Measurements from ENCODE around the gene FAR2.
"Not testable (repeated sequence)": the region's sequence is repeated elsewhere in the genome, so short reads cannot be mapped to it uniquely, and the experiment has no call there.

FAR2 gene

DNA sequence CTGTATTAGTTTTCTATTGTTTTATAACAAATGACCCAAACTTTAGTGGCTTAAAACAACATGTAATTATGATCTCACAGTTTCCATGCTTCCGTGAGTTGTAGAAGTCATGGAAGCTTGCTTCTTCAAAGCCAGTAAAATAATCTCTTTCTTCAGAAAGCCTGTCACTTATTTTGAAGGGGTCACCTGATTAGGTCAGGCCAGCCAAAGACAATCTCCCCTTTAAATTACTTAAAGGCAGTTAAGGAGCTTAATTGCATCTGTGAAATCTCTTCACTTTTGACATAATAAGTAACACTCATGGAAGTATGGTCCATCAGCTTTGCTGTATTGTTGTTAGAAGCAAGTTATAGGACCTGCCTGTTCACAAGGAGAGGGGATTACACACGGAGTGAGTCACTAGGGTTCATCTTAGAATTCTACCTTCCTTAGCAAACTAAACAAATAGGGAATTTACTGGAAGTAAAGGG lies 89.8 kb downstream of the FAR2 start:
- DNase-seq, result peak; percentile 14

DNA sequence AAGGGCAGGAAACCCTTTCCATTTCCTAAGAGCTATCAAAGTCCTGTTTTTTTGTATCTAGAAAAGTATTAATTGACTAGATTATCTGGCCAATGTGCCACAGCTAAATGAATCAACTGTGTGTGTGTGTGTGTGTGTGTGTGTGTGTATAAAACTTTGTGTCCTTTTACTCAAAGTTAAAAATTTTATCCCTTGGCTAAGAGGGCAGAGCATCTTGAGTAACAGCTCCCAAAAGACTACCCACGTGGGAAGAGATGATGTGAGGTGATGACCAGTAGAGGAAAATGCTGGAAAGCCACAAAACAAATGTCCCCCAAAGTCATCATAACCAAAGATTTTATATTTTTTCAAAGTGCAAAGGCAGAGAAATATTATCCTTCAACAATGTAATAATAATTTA lies 90.3 kb downstream of the FAR2 start:
- no peak for DNase-seq

DNA sequence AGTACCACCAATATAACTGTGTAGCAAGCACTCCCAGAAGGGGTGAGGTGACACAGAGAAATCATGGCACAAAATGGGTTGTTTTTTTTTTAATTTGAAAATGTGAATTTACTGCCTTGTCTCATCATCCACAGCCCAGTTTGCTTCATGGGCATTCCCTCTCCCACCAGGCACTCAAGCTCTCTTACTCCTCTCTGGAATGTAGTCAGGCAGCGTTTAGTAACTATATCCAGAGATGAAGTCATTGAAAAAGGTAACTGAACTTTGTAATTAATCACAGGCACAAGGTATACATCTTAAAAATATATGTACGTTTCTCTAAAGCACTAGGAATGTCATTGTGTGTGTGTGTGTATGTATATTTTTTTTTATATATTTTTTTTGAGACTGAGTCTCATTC lies 91.4 kb downstream of the FAR2 start:
- DNase-seq, result no peak

DNA sequence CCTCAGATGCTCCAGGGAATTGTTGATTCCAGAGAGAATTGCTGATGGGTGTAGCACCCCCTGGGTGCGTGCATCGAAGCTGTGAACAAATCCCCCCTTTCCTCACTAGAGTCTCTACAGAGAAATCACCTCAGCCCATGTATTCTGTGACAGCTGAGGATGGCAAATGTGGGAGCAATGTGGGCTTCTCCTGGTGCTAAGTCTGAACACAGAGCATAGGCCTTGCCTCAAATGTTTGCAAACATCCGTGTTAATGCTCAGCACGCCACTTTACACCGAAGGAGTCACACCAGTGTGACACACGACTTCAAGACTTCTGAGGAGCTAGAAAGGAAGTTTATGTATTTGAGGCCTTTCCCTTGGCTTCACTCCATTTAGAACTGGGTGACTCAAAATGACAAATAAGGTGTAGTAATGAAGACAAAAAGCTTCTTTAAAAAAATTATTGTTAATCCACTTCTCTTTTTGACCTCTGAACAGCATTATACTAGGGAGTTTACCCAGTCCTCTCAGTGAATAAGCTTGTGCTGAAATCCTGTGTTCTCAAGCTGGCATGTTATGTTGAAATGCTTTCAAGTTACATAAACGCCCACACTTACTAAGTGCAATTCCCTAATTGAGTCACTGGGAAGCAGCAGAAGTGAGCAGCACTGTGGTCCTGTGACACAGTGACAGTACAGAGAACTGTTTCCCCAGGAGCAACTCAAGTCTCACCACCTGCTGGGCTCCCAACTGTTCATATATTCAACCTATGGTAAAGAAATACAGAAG lies 92.9 kb downstream of the FAR2 start:
- DNase-seq, result peak; percentile 53

DNA sequence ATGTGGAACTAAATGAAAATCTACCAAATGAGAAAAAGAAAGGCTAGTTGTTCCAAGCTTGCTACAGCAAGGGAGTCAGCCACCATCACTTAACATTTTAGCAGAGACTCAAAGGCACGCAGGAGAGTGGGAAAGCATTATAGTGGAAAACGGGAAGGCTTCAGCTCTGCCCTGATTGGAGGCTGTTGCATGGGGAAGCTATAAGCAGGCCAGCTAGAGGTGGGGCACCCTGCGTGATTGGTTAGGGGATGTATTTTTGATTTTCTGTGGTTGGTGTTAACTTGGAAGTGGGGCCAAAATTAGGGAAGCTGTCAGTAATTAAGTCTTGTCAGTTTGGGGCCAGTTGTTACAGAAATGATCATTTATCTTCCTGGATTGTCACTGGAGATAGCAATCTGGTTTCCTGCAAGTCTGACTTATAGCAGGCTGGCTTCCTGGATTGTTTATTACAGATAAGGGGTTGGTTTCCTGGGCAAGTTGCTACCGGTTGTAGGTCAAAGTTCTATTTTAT lies 93.9 kb downstream of the FAR2 start:
- DNase-seq, result no peak

DNA sequence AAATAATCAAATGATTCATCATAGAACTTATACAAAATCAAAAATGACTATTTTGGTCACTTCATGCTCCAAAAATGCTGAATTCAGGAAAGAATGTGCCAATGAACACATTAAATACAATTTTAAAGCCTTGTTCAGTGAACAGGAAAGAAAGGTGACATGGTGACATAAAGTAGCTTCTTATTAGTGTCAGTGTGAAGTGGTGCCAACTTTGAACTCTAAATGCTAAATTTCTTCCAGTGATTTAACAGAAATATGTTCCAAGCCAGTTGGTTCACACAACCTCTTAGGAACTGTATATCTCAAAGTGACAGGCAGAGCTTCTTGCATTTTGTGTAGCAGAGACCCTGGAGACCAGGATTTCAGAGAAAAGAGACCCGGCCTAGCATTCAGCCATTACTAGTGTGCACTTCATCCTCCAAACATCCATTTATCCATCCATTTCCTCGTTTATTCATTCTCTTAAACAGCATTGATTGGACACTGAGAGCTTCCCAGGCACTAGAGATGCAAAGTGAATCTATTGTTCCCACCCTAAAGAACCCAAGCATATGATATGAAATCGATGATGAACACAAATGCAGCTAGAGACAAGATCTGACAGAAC lies 95.2 kb downstream of the FAR2 start:
- no peak for DNase-seq

DNA sequence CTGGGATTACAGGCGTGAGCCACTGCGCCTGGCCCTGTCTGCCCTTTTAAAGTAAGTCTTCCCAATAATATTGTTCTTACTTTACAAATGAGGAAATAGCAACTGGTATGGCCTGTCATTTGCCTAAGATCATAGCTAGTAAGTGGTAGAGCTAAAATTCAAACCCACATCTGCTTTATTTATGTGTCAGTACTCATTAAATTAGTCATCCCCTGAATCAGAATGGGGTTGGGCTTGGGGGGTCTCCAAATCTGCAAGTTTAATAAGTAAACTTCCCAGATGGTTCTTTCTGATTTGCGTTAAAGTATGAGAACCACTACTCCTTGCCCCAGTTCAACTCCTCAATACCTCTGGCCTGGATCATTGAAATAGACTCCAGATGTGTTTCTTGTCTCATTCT lies 96.2 kb downstream of the FAR2 start:
- DNase-seq, result peak; percentile 62

DNA sequence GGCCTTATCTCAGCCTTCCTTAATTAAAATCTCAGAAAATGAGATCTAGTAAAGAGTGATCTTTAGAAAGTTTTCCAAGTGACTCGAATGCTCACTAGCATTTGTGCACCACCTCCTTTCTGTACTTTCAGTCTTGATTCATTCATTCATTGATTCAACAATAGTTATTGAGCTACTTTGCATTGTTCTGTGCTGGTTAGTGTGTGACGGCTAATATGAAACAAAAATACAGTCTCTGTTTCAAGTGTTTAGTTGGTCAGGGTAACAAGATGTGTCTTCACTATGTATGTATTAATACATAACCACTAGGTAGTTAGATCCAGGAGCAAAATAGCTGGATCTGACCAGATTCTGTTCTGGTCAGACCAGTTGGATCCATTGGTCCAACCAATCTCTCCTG lies 100.9 kb downstream of the FAR2 start:
- no peak for DNase-seq

DNA sequence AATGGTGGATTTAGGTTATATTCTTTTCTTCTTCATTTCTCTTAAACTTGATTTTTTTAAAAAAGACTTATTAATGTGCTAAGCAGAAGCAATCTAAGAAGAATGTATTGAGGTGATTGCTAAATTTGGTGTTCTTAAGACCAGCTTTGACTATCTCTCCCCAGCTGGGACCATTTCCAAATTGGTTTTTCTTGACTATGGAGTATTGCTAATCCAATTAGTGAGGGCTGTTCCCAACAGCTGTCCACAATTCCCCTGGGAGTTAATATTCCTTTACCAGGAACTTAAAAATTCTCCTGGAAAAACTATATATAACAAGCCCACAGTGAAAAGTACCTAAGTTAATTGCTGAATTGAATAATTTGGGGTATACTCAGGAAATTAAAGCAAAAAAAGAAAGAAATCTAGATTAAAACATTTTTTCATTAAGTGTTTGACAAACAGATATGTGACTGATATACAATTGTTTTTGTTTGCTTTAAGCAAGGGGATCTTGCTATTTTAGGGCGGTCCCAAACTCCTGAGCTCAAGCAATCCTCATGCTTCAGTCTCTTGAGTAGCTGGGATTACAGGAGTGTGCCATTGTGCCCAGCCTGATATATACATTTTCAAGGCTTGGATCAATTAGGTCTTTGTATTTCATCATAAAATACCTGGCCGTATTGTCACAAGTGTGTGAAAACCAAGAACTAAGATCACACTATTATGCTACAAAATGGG lies 105.0 kb downstream of the FAR2 start:
- DNase-seq, result peak; percentile 15

DNA sequence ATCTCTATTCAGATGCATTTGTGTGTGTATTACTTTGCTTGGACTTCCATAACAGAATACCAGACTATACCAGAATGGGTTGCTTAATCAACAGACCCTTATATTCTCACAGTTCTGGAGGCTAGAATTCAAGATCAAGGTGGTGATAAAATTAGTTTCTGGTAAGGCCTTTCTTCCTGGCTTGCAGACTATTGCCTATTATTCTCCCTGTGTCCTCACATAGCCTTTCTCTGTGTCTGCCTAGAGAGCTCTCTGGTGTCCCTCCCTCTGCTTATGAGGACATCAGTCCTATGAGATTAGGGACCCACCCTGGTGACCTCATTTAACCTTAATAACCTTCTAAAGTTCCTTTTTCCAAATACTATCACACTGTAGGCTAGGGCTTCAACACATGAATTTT lies 106.0 kb downstream of the FAR2 start:
- DNase-seq, result no peak

DNA sequence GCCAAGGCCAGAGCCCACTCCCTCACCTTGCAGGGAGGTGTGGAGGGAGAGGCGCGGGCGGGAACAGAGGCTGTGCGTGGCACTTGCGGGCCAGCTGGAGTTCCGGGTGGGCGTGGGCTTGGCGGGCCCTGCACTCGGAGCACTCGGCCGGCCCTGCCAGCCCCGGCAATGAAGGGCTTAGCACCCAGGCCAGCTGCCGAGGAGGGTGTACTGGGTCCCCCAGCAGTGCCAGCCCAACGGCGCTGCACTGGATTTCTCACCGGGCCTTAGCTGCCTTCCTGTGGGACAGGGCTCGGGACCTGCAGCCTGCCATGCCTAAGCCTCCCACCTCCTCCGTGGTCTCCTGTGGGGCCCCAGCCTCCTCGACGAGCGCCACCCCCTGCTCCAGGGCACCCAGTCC lies 107.5 kb downstream of the FAR2 start:
- DNase-seq, result no peak

DNA sequence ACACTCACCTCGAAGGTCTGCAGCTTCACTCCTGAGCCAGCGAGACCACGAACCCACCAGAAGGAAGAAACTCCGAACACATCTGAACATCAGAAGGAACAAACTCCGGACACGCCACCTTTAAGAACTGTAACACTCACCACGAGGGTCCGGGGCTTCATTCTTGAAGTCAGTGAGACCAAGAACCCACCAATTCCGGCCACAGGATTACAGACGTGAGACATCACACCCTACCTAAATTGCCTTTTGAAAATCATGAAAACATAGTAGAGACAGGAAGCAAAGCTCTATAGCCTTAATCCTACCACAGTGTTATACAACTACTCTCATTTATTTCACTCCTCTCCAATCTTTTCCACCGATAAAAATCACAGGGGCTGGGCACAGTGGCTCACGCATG lies 108.6 kb downstream of the FAR2 start:
- not testable (repeated sequence) for DNase-seq

DNA sequence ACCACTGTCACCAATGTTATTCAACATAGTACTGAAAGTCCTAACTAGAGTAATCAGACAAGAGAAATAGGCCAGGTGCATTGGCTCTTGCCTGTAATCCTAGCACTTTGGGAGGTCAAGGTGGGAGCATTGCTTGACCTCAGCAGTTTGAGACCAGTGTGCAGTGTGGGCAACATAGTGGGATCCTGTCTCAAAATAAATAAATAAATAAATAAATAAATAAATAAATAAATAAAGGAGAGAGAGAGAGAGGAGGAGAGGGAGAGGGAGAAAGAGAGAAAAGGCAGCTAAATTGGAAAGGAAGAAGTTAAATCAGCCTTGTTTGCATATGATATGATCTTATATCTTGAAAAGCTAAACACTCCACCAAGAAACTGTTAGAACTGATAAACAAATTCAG lies 115.3 kb downstream of the FAR2 start:
- DNase-seq, result no peak

DNA sequence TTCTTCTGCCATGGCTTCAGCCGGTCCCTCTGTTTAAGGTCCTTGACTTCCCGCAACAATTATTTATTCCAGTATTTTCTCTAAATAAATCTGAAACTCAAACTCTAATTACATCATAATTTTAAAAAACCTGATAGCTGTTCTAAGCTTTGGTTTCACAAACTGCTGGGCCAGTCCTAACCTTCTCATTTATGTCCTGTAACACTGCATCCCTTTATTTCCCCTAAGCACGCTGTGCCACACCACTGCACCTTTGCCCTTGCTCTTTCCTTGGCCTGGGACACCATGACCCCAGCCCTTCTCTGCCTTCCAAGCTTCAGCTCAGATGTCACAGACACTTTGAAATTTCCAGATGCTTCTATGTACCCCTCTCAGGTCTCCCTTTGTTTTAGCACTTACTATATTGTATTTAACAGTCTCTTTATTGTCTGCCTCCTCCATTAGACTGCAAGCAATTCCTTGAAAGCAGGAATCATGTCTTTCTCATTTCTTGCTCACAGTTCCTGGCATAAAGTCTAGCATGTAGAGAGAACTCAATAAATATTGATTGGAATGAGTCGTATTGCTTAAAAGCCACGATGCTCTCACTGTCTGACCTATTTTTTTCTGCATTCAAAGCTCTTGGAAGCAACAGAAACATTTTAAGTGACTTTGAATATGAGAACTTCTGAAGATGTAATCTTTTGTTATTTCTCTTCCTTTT lies 120.8 kb downstream of the FAR2 start:
- no peak for DNase-seq

DNA sequence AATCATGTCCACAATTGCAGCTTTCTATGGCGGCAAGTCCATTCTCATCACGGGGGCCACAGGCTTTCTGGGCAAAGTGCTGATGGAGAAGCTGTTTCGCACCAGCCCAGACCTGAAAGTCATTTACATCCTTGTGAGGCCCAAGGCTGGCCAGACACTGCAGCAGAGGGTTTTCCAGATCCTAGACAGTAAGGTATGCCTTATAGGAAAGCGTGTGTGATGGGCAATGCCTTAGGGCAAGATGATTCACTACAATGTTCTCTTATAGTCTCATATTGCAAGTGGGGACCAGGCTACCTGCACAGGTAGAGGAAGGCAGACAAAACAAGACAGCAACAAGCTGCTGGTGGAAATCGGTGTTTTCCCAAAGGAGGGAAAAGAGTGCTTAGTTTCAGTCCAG lies 121.4 kb downstream of the FAR2 start:
- no peak for DNase-seq

DNA sequence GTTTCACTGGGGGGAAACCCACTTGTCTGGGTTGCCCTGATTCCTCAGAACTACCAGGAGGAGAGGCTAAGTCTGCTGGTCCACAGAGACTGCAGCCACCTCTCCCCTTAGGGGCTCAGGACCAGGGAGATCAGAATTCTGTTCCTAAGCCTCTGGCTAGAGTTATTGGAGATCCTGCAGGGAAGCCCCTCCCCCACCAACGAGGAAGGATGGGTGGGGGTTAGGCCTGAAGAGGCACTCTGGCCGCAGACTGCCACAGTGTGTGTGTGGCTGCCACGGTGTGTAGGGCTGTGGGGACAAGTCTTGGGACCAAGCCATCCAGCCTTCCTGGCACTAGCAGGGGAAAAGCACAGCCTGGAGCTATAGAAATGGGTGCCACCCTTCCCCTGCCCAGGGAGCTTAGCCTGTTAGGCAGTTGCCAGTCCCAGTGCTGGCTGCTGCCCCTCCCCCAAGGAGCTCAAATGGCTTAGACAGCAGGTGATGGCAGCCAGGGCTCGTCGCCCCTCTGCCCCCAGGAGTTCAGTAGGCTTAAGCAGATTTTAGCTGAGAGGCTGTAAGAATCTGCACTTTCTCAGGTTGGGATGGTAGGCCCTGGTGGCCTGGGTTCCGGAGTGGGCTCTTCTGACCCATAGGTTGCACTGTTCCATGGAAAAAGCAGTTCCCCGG lies 124.2 kb downstream of the FAR2 start:
- DNase-seq, result no peak

DNA sequence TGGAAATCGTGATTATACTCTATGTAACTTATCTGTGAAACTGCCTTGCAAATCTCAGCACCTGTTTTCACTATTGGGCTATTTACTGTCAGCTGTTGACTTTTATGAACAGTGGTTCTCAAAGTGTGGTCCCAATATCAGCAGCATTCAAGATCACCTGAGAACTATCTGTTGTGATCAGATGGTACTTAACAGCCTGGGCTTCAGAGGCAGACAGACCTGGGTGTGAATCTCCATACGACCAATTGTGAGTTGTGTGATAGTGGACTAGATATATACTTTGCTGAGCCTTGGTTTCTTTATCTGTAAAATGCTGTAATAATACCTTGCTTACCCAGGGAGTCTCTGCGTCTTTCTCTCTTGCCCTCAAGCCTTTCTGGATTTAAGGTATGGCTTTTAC lies 126.8 kb downstream of the FAR2 start:
- no peak for DNase-seq

DNA sequence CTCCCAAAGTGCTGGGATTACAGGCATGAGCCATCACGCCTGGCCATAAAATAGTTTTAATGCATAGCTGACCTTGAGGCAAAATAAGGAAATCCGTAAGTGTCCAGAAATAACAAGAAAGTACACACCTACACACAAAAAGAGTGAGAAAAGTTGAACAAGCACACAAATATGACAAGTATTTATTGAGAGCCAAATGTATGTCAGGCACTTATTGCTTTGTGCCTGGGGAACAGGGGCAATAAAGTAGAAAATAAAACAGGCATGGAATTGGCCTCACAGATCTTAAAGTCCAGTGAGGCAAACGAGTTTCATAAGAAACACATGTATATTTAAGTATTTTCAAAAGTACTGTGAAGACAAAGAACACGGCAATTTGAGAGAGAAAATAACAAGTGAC lies 128.2 kb downstream of the FAR2 start:
- DNase-seq, result peak; percentile 43

DNA sequence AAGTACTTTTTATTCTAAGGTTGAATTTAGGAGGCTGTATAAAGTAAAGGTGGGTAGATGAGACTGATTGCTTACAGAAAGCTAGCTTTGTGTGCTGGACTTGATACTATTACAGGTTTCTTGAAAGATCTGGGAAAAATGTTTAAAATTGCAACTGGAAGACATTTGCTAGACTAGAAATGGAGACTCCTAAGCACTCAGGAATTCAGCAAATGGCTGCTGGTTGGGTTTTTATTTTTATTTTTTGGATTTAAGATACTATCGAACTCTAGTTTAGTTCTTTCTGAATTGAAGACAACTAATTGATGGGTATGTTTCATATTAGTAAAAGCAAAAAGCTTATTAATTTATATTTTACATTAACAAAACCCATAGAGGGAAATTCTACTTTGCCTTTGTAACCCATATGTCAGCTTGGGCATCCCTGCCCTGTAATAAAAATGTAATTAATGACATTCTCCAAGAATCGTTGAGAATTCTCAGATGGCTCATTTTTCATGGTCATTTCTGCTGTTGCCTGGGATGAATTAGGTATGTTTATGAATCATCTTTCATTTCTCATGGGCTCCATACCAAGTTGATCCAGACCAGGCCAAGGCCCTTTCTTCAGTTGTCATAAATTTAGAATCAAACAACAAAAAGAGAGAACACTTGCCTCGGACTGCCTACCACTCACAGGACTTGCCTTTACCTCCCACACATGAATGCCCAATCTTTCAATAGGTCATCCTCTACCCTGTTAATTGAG lies 129.8 kb downstream of the FAR2 start:
- DNase-seq, result peak; percentile 65

DNA sequence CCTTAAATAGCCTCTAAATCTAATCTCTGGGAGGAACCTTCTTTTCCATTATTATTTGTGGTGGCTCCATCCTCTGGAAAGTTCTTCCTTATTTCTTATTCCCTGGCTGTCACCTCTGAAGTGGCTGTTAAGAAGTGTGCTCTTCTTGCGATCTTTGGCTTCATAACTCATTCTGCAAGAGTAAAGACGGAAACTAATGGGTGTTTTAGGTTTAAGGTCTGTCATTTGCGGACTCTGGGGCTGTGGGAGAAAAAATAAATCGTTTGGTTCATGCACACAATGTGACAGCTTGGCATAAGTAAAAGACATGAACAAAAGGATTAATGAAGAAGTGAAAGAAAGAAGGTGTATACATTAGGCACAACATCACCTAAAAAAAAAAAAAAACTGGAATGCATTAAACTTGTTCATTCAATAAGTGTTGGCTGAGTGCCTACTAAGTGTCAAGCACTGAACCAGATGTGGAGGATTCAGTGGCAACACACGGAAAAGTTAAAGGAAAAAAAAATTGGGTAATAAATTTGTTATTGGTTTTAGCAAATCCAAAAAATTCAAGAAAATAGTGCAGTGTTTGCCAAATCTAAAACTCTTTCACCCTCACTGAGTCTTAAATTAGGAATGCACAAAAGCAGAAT lies 132.4 kb downstream of the FAR2 start:
- DNase-seq, result peak; percentile 27
